Peyer's patch (tissue), 4 donors: ENCODE data around the gene ANKH. TPM values are rescaled to one million over a fixed set of nuclear protein-coding genes. Genes with fewer than 3 reads are reported as not detected.
"Not testable (repeated sequence)": the region's sequence is repeated elsewhere in the genome, so short reads cannot be mapped to it uniquely, and the experiment has no call there.

Source experiments
- DNase-seq, 3 donors: peaks; one replicate each; pipeline ENCODE4 v3.0.0-alpha.2; 2017 to 2019
- H3K27ac ChIP-seq, 4 donors: fragments of 200-600 bp; sonication (generic); one replicate each; pipeline ENCODE4 v1.5.1; 2016 to 2019
- H3K27me3 ChIP-seq, 2 donors: fragments of 200-600 bp; sonication (generic); one replicate each; pipeline ENCODE4 v1.5.1; 2019
- H3K36me3 ChIP-seq, 3 donors: fragments of 200-600 bp; sonication (generic); one replicate each; pipeline ENCODE4 v1.5.1; 2016 to 2019
- H3K4me1 ChIP-seq, 4 donors: fragments of 200-600 bp; sonication (generic); one replicate each; pipeline ENCODE4 v1.5.1; 2016 to 2019
- H3K4me3 ChIP-seq, 4 donors: fragments of 200-600 bp; sonication (generic); 1 replicate in 3 of 4; 2 replicates in 1 of 4; pipeline ENCODE4 v1.5.1; 2016 to 2019; ENCODE audit warnings: mild to moderate bottlenecking in 1 of 4
- H3K9me3 ChIP-seq, 4 donors: fragments of 200-600 bp; sonication (generic); one replicate each; pipeline ENCODE4 v1.5.1; 2016 to 2019; ENCODE audit warnings: mild to moderate bottlenecking in 1 of 4
- POLR2A ChIP-seq, 2 donors: fragments of 450-650 bp; IDR thresholded peaks; one replicate each; pipeline ENCODE4 v1.5.1; 2017; ENCODE audit warnings: antibody characterized with exemption in 2 of 2, mild to moderate bottlenecking in 2 of 2, moderate library complexity in 2 of 2
- total RNA-seq, 4 donors: library from RNA; depleted of rRNA; stranded (reverse); fragments of >200 nt; gene quantifications; one replicate each; pipeline ENCODE4 v1.1.0, GENCODE V29; 2016
- TF ChIP-seq, protein P1 (sequence below), 6 experiments: fragments of 450-650 bp in 4 of 6; fragments of 200-600 bp in 2 of 6; sonication (generic) in 1 of 6; IDR thresholded peaks; one replicate each; pipeline ENCODE4 v1.5.1; 2017 to 2019; ENCODE audit warnings: antibody characterized with exemption in 6 of 6, mild to moderate bottlenecking in 3 of 6, moderate library complexity in 1 of 6

The ANKH gene
- total RNA-seq, result 10 to 100 TPM; 28.9 to 98.0 (median 96.1) TPM

DNA sequence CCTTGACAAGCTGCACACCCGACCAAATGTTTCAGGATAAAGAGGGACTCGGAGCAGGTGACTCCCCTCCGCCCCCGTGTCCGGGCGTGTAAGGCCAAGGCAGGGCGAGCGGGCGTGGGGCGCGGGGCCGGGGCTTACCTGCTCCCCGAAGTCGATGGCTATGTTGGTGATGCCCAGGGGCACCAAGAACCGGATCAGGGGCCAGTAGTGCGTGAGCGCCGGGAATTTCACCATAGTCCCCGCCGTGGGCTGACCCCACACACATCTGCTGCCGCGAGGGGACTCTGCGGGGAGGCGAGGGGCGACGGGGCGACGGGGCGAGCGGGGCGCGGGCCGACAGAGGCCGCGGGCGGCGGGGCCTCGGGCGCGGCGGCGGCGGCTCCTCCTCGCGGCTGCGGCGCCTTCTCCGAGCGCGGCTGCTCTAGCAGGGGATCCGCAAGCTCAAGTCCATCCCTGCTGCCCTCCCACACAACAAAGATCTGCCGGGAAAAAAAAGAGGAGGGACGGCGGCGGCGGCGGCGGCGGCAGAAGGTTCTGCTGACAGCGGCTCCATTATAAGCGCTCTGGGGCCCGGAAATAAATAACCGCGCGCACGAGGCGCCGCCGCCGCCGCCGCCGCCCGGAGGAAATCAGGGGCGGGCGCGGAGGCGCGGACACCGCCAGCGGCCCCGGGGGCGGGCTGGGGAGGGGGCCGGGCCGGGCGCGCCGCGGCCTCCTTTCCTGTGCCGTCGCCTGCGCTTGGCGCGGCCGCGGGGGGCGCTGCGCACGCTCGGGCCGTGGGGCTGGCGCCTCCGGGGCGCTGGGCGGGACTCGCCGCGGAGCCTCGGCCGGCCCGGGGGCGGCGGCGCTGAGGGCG is at the start of gene ANKH:
Gene ANKH, minus strand, starts transcription at position 565 of the 856 bp plus-strand sequence. Its CDS starts 331 bp downstream, at position 234.
- H3K36me3 ChIP-seq, result no peaks in the 10 kb centered on the region
- peak within 1 kb of the TSS; percentile 92 to 98 (median 94) for H3K27ac ChIP-seq
- no peak for TF ChIP-seq POLR2A (IDR thresholded peaks at IDR 0.05)
- TF ChIP-seq, protein P1, sequence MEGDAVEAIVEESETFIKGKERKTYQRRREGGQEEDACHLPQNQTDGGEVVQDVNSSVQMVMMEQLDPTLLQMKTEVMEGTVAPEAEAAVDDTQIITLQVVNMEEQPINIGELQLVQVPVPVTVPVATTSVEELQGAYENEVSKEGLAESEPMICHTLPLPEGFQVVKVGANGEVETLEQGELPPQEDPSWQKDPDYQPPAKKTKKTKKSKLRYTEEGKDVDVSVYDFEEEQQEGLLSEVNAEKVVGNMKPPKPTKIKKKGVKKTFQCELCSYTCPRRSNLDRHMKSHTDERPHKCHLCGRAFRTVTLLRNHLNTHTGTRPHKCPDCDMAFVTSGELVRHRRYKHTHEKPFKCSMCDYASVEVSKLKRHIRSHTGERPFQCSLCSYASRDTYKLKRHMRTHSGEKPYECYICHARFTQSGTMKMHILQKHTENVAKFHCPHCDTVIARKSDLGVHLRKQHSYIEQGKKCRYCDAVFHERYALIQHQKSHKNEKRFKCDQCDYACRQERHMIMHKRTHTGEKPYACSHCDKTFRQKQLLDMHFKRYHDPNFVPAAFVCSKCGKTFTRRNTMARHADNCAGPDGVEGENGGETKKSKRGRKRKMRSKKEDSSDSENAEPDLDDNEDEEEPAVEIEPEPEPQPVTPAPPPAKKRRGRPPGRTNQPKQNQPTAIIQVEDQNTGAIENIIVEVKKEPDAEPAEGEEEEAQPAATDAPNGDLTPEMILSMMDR (IDR thresholded peaks at IDR 0.05), result peak in 3 of 6 experiments; percentile 26 to 65 (median 59)
- H3K9me3 ChIP-seq, result no peaks in the 10 kb centered on the region
- H3K4me3 ChIP-seq, result peak within 1 kb of the TSS; percentile 63 to 97 (median 89)
- DNase-seq, result peak; percentile 70 to 91 (median 89)
- H3K4me1 ChIP-seq, result peaks cover 0 to 24% (median 0%) of the 10 kb centered on the region in 4 donors
- no peaks in the 10 kb centered on the region for H3K27me3 ChIP-seq

DNA sequence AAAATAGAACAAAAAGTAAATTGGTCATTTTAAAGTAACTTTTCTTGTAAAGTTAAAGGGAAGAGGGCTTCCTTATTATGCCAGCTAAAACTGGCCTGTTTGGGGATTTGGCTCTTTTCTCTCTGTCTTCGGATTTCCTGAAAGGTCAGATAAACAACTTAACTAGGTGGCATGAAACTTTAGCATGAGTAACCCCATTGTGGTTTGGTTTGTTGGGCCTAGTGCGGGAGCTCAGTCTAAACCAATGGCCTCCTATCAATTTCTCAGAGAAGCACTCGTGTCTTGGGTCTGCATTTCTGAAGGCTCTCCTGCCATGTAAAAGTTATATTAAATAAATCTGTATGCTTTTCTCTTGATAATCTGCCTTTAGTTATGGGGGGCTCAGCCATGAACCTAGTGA is 48.5 kb upstream of the ANKH start:
- Histone ChIP-seq H3K36me3 (no peaks in the 10 kb centered on the region), H3K4me1 (no peaks in the 10 kb centered on the region), H3K27ac (no peak overlapping the region), H3K4me3 (no peak overlapping the region), H3K27me3 (no peaks in the 10 kb centered on the region), H3K9me3 (no peaks in the 10 kb centered on the region)
- TF ChIP-seq POLR2A (IDR thresholded peaks at IDR 0.05), result no peak
- TF ChIP-seq, protein P1 (IDR thresholded peaks at IDR 0.05), result no peak
- no peak for DNase-seq

- DNase-seq, H3K9me3 ChIP-seq, H3K27ac ChIP-seq: not testable (repeated sequence)
Observed at GRCh38 chr5:14919106-14919505, 47.5 kb upstream of the ANKH start.

GRCh38 chr5:14917719-14918118 is 46.1 kb upstream of the ANKH start:
- Histone ChIP-seq H3K36me3 (no peaks in the 10 kb centered on the region), H3K9me3 (no peaks in the 10 kb centered on the region), H3K4me3 (no peak overlapping the region), H3K27ac (no peak overlapping the region), H3K27me3 (no peaks in the 10 kb centered on the region), H3K4me1 (no peaks in the 10 kb centered on the region)
- DNase-seq, result no peak
- no peak for TF ChIP-seq POLR2A (IDR thresholded peaks at IDR 0.05)

More at GRCh38 chr5:14919106-14919505, 47.5 kb upstream of the ANKH start:
- H3K36me3 ChIP-seq, H3K4me1 ChIP-seq, H3K27me3 ChIP-seq, H3K4me3 ChIP-seq: not testable (repeated sequence)

DNA sequence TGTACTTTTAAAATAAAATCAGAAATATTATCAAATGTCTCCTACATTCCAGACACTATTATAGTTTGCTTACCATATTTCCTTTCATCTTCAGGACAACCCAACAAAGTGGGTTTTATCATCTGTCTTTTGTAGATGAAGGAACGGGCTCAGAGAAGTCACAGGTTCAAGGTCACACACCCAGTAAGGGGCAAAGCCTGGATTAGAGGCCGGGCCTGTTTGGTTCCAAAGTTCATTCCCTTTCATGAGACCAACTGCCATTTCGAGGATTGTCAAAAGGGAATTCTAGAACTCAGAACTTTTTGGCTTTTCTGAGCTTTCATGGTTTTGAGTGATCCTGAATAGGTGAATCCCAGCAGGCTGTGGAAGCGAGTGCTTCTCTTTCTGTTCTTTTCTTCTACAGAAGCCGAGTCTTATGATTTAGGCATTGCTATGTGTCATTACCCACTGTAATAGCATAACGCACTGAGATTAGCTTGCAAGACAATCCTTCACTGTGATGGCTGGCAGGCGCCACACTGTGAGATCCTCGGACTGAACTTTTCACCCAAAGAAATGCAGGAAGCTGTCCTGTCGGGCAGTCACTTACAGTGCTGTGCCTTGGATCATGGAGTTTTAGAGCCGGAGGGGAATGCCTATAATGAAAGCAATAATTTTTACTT is 43.8 kb upstream of the ANKH start:
- no peaks in the 10 kb centered on the region for H3K27me3 ChIP-seq
- no peaks in the 10 kb centered on the region for H3K9me3 ChIP-seq
- H3K36me3 ChIP-seq, result no peaks in the 10 kb centered on the region
- no peak for DNase-seq
- no peak overlapping the region for H3K27ac ChIP-seq
- no peaks in the 10 kb centered on the region for H3K4me1 ChIP-seq
- TF ChIP-seq, protein P1 (IDR thresholded peaks at IDR 0.05), result no peak
- TF ChIP-seq POLR2A (IDR thresholded peaks at IDR 0.05), result no peak
- no peak overlapping the region for H3K4me3 ChIP-seq

DNA sequence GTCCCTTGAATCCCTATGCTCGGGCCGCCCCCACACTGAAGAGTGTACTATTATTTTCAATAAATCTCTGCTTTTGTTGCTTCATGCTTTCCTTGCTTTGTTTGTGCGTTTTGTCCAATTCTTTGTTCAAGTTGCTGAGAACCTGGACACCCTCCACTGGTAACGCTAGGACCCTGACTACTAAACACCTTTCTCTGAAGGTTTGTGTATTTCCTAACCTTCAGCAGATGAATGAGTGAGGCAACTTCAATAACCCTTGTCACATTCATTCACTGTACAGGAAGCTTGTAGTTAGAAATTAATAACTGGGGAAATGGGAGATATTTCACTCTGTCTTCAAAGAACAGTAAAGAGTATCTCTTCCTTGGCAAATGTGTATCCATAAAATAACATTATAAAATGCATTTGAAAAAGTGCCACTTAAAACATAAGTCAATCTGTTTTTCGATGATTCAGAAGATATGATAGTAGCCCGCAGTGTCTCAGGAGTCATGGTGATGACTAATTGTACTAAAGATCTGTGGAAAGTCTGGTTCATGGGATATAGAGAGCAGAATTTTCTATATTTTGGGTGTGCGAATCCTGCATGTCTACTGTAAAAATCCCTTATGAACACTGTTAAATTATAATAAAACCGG is 43.2 kb upstream of the ANKH start:
- no peaks in the 10 kb centered on the region for H3K36me3 ChIP-seq
- no peak for TF ChIP-seq POLR2A (IDR thresholded peaks at IDR 0.05)
- TF ChIP-seq, protein P1 (IDR thresholded peaks at IDR 0.05), result no peak
- H3K4me1 ChIP-seq, result no peaks in the 10 kb centered on the region
- no peak for DNase-seq
- no peaks in the 10 kb centered on the region for H3K9me3 ChIP-seq
- H3K27ac ChIP-seq, result no peak overlapping the region
- no peaks in the 10 kb centered on the region for H3K27me3 ChIP-seq
- no peak overlapping the region for H3K4me3 ChIP-seq
